Hematopoietic multipotent progenitor cell treated with erythropoietin and hydrocortisone succinate and interleukin-3 and kit ligand, for 8 days (in vitro differentiated cells): ENCODE results near the gene ZNF586.
A peak's percentile ranks its signal among the peaks of the same experiment; 100 is the strongest.
"Not testable (repeated sequence)": the region's sequence is repeated elsewhere in the genome, so short reads cannot be mapped to it uniquely, and the experiment has no call there.

Experiments used
- DNase-seq: peaks from one replicate; pipeline ENCODE4 v3.0.0-alpha.2; 2015

Gene ZNF586

GRCh38 chr19:57800696-57801095, 31.2 kb downstream of the ZNF586 start:
- no peak for DNase-seq

GRCh38 chr19:57802269-57802668, 32.8 kb downstream of the ZNF586 start:
- peak; percentile 40 for DNase-seq

- DNase-seq, result peak; percentile 19
Measured at GRCh38 chr19:57803265-57803593, 33.8 kb downstream of the ZNF586 start.

DNA sequence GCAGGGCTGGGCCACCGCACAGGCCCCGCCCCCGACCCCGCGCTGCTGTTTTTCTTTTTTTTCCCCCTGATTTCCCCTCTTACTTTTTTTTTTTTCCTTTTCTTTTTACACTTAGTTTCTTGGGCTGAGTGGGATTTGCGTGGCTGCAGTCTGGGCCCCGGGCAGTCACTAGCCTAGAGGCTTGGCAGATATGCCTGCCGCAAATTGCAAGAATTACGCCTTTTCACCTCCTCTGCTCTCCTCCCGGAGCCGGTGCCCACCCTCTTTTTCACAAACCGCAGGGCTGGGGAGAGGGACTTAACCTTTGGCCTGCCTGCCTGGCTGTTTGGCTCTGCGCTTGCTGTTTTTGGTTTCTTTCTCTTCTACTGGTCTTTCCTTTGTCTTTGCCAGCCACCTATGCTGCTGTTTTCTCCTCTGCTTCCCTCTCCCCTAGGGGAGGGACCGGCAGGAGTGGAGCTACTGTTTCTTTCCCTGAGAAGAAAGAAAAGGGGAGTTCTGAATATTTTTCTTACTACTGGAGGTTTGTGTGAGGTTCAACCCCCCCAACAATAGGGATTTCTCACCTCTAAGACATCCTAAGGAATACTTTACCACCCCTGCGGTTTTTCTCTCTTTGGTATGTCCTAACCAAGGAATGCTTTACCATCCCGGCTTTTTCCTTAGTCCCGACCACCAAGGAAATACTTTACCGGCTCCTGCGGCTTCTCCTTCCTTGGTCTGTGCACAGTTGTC, 34.3 kb downstream of the ZNF586 start:
- DNase-seq, result peak; percentile 59

DNA sequence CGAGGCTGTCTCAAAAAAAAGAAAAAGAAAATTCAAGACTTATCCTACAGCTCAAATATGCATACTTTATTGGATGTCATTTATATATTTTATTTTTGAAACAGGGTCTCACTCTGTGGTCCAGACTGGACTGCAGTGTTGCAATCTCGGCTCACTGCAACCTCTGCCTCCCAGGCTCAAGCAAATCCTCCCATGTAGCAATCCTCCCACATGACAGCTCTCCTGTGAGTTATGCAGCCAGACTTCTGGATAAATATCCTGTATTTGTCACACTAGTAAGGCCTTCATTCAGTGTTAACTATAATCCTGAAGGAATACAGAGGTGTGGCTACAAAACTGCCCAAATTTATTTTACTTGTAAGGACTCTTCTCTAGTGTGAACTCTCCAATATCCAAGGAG, 38.1 kb downstream of the ZNF586 start:
- no peak for DNase-seq

- DNase-seq, result not testable (repeated sequence)
Measured at GRCh38 chr19:57810410-57811295, 41.2 kb downstream of the ZNF586 start.

DNA sequence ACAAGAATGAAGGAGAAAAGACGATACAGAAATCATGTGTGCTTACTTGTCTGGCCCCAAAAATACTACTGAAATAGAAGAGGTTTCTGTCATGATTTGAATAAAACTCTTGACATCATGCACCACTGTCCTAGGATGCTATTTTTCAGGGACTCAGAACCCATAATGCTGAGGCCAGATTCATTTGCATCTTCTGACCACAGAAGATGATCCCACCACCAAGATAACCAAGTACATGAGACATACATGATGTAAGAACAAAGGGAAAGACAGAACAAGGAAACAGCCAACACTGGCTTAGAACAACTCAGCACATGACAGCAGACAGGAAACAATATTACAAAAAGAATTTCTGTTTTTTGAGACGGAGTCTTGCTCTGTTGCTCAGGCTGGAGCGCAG, 42.8 kb downstream of the ZNF586 start:
- DNase-seq, result peak; percentile 15

DNA sequence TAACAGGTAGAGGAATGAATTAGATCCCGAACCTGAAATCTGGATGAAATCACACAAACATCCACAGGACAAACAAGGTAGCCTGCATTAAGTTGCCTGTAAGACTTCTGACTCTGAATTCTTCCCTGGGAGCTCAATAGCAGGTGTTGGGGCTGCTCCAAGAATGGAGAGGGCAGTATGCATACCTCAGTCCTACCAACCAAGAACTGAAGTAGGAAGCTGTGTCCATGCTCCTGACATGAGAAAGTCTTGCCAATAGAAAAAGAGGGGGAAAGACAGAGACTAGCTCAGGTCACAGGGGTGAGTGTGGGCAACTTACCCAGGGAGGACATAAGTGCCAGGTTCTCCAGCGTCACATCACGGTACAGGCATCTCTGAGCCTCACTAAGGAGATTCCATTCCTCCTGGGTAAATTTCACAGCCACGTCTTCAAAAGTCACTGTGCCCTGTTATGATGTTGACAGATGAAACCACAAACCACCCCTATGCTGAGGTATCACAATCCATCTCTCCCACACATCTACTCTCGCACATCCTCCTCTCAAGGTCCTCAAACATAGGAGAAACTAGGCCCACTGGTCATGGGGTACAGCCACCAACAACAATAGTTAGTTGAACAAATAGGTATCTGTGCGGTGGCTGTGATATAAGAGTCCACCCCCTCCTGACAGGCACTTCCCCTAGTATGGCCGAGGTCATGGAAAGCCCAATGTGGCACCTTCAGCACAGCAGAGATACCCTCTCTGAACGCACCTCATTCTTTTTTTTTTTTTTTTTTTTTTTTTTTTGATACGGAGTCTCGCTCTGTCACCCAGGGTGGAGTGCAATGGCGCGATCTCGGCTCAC, 43.7 kb downstream of the ZNF586 start:
- DNase-seq, result not testable (repeated sequence)

DNA sequence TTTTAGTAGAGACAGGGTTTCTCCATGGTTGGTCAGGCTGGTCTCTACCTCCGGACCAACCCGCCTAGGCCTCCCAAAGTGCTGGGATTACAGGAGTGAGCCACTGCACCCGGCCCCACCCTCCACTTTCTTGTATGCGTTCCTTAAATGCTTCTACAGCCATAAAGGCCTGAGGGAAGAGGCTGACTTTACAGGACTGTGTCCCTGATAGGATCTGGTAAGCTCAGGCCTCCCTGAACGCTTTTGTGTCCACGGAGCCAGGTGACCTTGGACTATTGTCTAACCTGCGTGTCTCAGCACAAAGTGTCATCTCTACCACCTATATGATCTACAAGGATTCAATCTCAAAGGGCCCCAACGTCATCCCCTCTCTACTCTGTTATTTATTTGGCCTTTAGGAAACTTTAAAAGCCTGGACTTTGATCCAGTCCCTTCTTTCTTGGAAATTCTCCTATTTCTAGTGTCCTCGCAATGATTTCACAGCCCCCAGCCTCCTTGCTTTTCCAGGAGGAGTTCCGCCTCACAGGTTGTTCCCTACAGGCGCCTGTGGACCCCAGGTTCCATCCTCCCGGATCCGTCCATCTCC, 44.5 kb downstream of the ZNF586 start:
- no peak for DNase-seq

- DNase-seq, result peak; percentile 94
Measured at GRCh38 chr19:57814505-57815246, 45.2 kb downstream of the ZNF586 start, which contains the start of gene ZNF552. TSS of gene ZNF552 (minus strand) at chr19:57814913. CDS start at chr19:57814743, 170 bp downstream.

DNA sequence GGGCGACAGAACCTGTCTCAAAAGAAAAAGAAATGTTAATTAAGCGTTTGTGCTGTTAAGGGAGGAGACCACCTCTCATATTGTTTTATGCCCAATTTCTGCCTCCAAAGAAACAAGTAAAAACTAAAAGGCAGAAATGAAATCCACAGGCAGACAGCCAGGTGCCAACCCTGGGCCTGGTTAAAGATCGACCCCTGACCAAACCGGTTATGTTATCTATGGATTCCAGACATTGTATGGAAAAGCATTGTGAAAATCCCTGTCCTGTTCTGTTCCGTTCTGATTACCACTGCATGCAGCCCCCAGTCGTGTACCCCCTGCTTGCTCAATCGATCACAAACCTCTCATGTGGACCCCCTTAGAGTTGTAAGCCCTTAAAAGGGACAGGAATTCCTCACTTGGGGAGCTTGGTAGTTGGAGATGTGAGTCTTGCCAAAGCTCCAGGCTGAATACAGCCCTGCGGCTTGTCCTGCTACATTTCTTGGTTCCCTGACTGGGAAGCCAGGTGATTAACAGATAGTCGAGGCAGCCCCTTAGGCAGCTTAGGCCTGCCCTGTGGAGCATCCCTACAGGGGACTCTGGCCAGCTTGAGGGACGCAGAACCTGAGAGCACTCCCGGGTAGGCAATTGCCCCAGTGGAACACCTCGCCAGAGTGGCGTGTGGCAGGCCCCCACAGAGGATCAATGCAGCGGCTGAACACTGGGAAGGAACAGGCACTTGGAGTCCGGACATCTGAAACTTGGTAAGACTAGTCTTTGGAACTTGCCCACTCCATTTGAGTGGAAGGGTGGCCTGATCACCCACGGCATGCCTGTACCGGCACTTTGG, 46.0 kb downstream of the ZNF586 start:
- DNase-seq, result no peak

DNA sequence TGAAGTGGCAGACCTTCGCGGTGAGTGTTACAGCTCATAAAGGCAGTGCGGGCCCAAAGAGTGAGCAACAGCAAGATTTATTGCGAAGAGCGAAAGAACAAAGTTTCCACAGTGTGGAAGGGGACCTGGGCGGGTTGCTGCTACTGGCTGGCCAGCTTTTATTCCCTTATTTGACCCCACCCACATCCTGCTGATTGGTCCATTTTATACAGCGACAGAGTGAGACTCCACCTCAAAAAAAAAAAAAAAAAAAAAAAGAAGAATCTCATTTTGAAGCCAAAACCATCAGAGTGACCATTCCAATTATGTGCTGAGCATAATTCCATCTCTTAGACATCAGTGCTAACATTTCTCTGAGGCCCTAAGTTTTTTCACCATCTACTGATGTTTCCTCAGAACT, 47.2 kb downstream of the ZNF586 start:
- DNase-seq, result peak; percentile 36

DNA sequence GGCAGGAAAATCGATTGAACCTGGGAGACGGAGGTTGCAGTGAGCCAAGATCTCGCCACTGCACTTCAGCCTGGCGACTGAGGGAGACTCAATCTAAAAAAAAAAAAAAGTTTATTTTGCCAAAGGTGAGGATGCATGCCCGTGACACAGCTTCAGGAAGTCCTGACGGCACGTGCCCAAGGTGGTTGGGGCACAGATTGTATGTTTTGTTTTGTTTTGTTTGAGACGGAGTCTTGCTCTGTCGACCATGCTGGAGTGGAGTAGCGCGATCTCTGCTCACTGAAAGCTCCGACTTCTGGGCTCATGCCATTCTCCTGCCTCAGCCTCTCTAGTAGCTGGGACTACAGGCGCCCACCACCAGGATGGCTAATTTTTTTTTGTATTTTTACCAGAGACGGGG, 48.5 kb downstream of the ZNF586 start:
- DNase-seq, result no peak

GRCh38 chr19:57818378-57818777, 48.9 kb downstream of the ZNF586 start:
- DNase-seq, result peak; percentile 17

- peak; percentile 95 for DNase-seq
Measured at GRCh38 chr19:57819475-57820148, 50.1 kb downstream of the ZNF586 start.

DNA sequence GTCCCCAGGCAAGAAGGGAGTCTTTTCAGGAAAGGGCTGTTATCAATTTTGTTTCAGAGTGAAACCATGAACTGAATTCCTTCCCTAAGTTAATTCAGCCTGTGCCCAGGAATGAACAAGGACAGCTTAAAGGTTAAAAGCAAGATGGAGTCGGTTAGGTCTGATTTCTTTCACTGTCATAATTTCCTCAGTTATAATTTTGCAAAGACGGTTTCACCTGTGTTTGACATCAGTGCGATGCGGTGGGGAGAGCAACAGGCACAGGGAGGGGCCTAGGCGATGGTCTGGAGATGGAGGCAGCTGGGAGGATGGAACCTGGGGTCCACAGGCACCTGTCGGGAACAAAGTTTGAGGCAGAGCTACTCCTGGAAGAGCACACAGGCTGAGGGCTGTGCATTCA, 51.1 kb downstream of the ZNF586 start:
- no peak for DNase-seq

DNA sequence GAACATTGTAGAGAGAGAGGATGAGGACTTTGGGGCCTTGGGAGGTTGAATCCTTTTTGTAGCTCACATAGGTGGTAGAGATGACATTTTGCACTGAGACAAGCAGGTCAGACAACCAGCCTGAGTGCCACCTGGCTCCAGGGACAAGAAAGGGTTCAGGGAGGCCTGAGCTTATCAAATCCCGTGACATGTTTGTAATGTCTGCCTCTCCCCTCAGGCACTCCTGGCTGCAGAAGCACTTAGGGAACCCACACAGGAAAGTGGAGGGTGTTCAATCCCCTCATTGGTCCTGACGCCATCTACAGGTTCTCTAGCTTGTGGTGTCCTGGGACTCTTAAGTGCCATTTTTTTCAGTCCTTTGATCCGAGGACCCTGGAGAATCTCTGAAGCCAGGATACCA, 51.6 kb downstream of the ZNF586 start:
- peak; percentile 16 for DNase-seq

DNA sequence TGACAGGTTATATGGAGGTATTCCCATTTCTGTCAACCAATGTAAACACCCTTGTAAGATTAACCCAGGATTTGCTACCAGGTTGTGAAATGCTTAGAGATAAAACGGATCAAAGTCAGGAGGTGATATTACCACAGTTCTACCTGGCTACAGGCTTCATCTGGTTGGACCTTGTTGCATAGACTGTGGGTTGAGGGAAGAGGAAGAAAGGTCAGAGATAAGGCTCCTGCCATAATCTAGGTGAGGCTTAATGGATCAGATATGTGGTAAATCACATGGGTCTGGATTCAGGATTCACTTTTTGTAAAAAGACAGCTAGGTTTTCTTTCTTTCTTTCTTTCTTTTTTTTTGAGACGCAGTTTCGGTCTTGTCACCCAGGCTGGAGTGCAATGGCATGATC, 52.0 kb downstream of the ZNF586 start:
- not testable (repeated sequence) for DNase-seq

GRCh38 chr19:57823155-57823554, 53.7 kb downstream of the ZNF586 start:
- DNase-seq, result not testable (repeated sequence)

GRCh38 chr19:57823608-57824007, 54.1 kb downstream of the ZNF586 start:
- not testable (repeated sequence) for DNase-seq
